PC-3 (cell line): Measurements from ENCODE around the gene GGNBP2. TPM values are rescaled to one million over a fixed set of nuclear protein-coding genes. Genes with fewer than 3 reads are reported as not detected.
"Not testable (repeated sequence)": the region's sequence is repeated elsewhere in the genome, so short reads cannot be mapped to it uniquely, and the experiment has no call there.

ENCODE experiments used
- ATAC-seq: fragments of 200-7000 bp; cut with Tn5 transposase; 2 replicates; pipeline ENCODE4 v1.9.1; 2020; ENCODE audit warnings: mild to moderate bottlenecking, moderate library complexity
- BruUV-seq: library from RNA; stranded (reverse); fragments of 400-500 nt; replicated peaks from 2 replicates; lab custom pipeline; 2021; lab: Mats Ljungman, UMichigan
- CTCF ChIA-PET: fragments of 300-600 bp; sonication (Branson Sonifier 250); formaldehyde crosslinking; loops from one replicate; lab custom pipeline; 2022; ENCODE audit warnings: antibody characterized with exemption; lab: Charles Lee
- POLR2A ChIA-PET: fragments of 300-600 bp; sonication (Branson Sonifier 250); formaldehyde crosslinking; loops from one replicate; lab custom pipeline; 2022; ENCODE audit warnings: antibody characterized with exemption; ENCODE audit not compliant: unreplicated experiment; lab: Charles Lee
- DNase-seq: peaks from one replicate; pipeline ENCODE4 v3.0.0-alpha.2; 2015
- H2AFZ ChIP-seq: fragments of 300-600 bp; sonication (generic); 2 replicates; pipeline ENCODE4 v1.6.0; 2016; ENCODE audit warnings: antibody characterized with exemption, low read length
- H3F3A ChIP-seq: fragments of 300-600 bp; sonication (generic); one replicate; pipeline ENCODE4 v1.6.0; 2017; ENCODE audit warnings: antibody characterized with exemption, low read length, control low read depth, mild to moderate bottlenecking; ENCODE audit not compliant: unreplicated experiment
- H3K27ac ChIP-seq: fragments of 300-600 bp; sonication (generic); 2 replicates; pipeline ENCODE4 v1.5.1; 2016; ENCODE audit warnings: mild to moderate bottlenecking, low read length
- H3K27me3 ChIP-seq: fragments of 300-600 bp; sonication (generic); 2 replicates; pipeline ENCODE4 v1.6.1; 2016; ENCODE audit warnings: low read length, mixed read lengths
- H3K36me3 ChIP-seq: fragments of 300-600 bp; sonication (generic); 2 replicates; pipeline ENCODE4 v1.6.1; 2016; ENCODE audit warnings: low read depth, mixed run types, low read length, mixed read lengths
- H3K4me1 ChIP-seq: fragments of 300-600 bp; sonication (generic); 2 replicates; pipeline ENCODE4 v1.5.1; 2016; ENCODE audit warnings: low read length; ENCODE audit not compliant: insufficient read depth
- H3K4me2 ChIP-seq: fragments of 300-600 bp; sonication (generic); 2 replicates; pipeline ENCODE4 v1.6.0; 2016; ENCODE audit warnings: low read length
- H3K4me3 ChIP-seq: fragments of 300-600 bp; sonication (generic); 2 replicates; pipeline ENCODE4 v1.5.1; 2016; ENCODE audit warnings: mild to moderate bottlenecking, low read length, mixed read lengths
- H3K79me2 ChIP-seq: fragments of 300-600 bp; sonication (generic); 2 replicates; pipeline ENCODE4 v1.6.1; 2017; ENCODE audit warnings: low read length, mixed read lengths
- H3K9ac ChIP-seq: fragments of 300-600 bp; sonication (generic); 2 replicates; pipeline ENCODE4 v1.6.0; 2016; ENCODE audit warnings: mild to moderate bottlenecking, low read length
- H3K9me2 ChIP-seq: fragments of 300-600 bp; sonication (generic); replicated peaks from 2 replicates; pipeline ENCODE4 v1.6.1; 2016; ENCODE audit warnings: mixed run types, low read length, mixed read lengths
- H3K9me3 ChIP-seq: fragments of 300-600 bp; sonication (generic); 2 replicates; pipeline ENCODE4 v1.6.1; 2016; ENCODE audit warnings: low read length, mixed read lengths
- H4K20me1 ChIP-seq: fragments of 300-600 bp; sonication (generic); 2 replicates; pipeline ENCODE4 v1.6.1; 2016; ENCODE audit warnings: low read length, mixed read lengths
- CTCF ChIP-seq: fragments of 300-600 bp; sonication (generic); conservative IDR thresholded peaks from 2 replicates; pipeline ENCODE4 v1.5.1; 2017; ENCODE audit warnings: antibody characterized with exemption, low read depth, mild to moderate bottlenecking, low read length
- EZH2 ChIP-seq: fragments of 300-600 bp; sonication (generic); IDR thresholded peaks from one replicate; pipeline ENCODE4 v1.6.1; 2017; ENCODE audit warnings: antibody characterized with exemption, mild to moderate bottlenecking, low read length; ENCODE audit not compliant: unreplicated experiment
- EZH2phosphoT487 ChIP-seq: fragments of 300-600 bp; sonication (generic); IDR thresholded peaks from 2 replicates; pipeline ENCODE4 v1.6.1; 2018; ENCODE audit warnings: mild to moderate bottlenecking, antibody characterized with exemption, low read length, borderline replicate concordance
- intact Hi-C: fragments of 100-400 bp; cut with micrococcal nuclease; formaldehyde crosslinking; loops from 2 replicates; pipeline ENCODE4 v1.9.0; 2023
- total RNA-seq: library from RNA; depleted of rRNA; stranded (reverse); fragments of >200 nt; gene quantifications from 2 replicates; pipeline ENCODE4 v1.2.3, GENCODE V29; 2014

Gene GGNBP2
- total RNA-seq, 1 experiment from 2014 or later = 33.0 TPM

GRCh38 chr17:36506831-36507230 lies 37.9 kb upstream of the GGNBP2 start:
- ChIA-PET POLR2A (no interaction called here), CTCF (no interaction called here)
- no peak for TF ChIP-seq EZH2phosphoT487
- TF ChIP-seq CTCF = no peak
- TF ChIP-seq EZH2 = no peak
- Histone ChIP-seq H3K36me3 (no peaks in the 10 kb centered on the region; the same call in 1 of the 2 replicates), H2AFZ (no peak overlapping the region), H3K9ac (no peak overlapping the region), H3F3A (no peaks in the 10 kb centered on the region), H3K9me3 (no peaks in the 10 kb centered on the region), H3K4me1 (no peaks in the 10 kb centered on the region), H3K9me2 (no peaks in the 10 kb centered on the region), H3K27ac (no peak overlapping the region), H3K79me2 (no peaks in the 10 kb centered on the region), H3K4me3 (no peak overlapping the region), H3K27me3 (no peaks in the 10 kb centered on the region), H4K20me1 (no peaks in the 10 kb centered on the region), H3K4me2 (no peak overlapping the region)
- ATAC-seq = no peak
- intact Hi-C loops = no loop called here
- DNase-seq = no peak
- no TSS peak for BruUV-seq

GRCh38 chr17:36507266-36507665 lies 37.5 kb upstream of the GGNBP2 start:
- ATAC-seq (no peak), DNase-seq (no peak)
- Histone ChIP-seq H3K27me3 (no peaks in the 10 kb centered on the region), H3K36me3 (no peaks in the 10 kb centered on the region; the same call in 1 of the 2 replicates), H3K4me2 (no peak overlapping the region), H3K4me3 (no peak overlapping the region), H3K27ac (no peak overlapping the region), H2AFZ (no peak overlapping the region), H3K9me3 (no peaks in the 10 kb centered on the region), H3K79me2 (no peaks in the 10 kb centered on the region), H3K9ac (no peak overlapping the region), H3K4me1 (no peaks in the 10 kb centered on the region), H3F3A (no peaks in the 10 kb centered on the region), H4K20me1 (no peaks in the 10 kb centered on the region), H3K9me2 (no peaks in the 10 kb centered on the region)
- BruUV-seq = no TSS peak
- intact Hi-C loops = no loop called here
- no peak for TF ChIP-seq EZH2phosphoT487
- POLR2A ChIA-PET = no interaction called here
- CTCF ChIA-PET = no interaction called here

GRCh38 chr17:36508439-36508838 lies 36.3 kb upstream of the GGNBP2 start:
- H3K4me2 ChIP-seq, H3K27me3 ChIP-seq, ATAC-seq, H3K9me3 ChIP-seq, DNase-seq, H3K79me2 ChIP-seq, H3K9me2 ChIP-seq, H2AFZ ChIP-seq, H3K9ac ChIP-seq, POLR2A ChIA-PET, BruUV-seq, H3F3A ChIP-seq, H3K4me3 ChIP-seq, CTCF ChIA-PET, H4K20me1 ChIP-seq, intact Hi-C loops, H3K27ac ChIP-seq, H3K4me1 ChIP-seq, H3K36me3 ChIP-seq: not testable (repeated sequence)
